ENCODE measurements around the gene ZBED1.
"Not testable (repeated sequence)": the region's sequence is repeated elsewhere in the genome, so short reads cannot be mapped to it uniquely, and the experiment has no call there.

ZBED1 gene

GRCh38 chrX:2456091-2456490 lies 44.7 kb downstream of the ZBED1 start:
- DNase-seq (ENCODE audit: low read depth in 2 of 2) = not testable (repeated sequence)

GRCh38 chrX:2454620-2455019 lies 46.2 kb downstream of the ZBED1 start:
- not testable (repeated sequence) for DNase-seq (ENCODE audit: low read depth in 2 of 2)

DNA sequence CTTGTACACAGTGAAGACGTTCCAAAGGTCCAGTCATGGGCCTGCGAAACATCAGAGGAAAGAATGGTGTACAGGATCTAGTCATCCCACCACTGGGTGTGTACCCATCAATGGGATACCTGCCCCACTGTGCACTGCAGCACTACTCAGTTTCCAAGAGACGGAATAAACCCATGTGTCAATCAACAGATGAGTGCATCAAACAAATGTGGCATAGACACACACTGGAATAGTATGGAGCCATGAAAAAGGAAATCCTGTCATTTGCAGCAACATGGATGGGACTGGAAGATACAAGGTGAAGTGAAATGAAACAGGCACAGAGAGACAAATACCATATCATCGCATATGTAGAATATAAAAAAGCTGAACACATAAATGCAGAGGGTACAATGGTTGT lies 48.0 kb downstream of the ZBED1 start:
- DNase-seq (ENCODE audit: low read depth in 2 of 2) = no peak

DNA sequence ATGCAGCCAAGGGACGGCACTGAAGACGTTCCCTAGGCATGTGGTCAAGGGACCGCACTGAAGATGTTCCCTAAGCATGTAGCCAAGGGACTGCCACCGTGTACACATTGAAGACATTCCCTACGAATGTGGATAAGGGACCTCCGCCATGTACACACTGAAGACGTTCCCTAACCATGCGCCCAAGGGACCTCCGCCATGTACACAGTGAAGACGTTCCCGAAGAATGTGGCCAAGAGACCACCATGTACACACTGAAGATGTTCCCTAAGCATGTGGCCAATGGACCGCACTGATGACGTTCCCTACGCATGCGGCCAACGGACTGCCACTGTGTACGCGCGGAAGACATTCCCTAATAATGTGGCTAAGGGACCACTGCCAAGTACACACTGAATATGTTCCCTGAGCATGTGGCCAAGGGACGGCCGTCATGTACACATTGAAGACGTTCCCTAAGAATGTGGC lies 48.4 kb downstream of the ZBED1 start:
- no peak for DNase-seq (ENCODE audit: low read depth in 2 of 2)

DNA sequence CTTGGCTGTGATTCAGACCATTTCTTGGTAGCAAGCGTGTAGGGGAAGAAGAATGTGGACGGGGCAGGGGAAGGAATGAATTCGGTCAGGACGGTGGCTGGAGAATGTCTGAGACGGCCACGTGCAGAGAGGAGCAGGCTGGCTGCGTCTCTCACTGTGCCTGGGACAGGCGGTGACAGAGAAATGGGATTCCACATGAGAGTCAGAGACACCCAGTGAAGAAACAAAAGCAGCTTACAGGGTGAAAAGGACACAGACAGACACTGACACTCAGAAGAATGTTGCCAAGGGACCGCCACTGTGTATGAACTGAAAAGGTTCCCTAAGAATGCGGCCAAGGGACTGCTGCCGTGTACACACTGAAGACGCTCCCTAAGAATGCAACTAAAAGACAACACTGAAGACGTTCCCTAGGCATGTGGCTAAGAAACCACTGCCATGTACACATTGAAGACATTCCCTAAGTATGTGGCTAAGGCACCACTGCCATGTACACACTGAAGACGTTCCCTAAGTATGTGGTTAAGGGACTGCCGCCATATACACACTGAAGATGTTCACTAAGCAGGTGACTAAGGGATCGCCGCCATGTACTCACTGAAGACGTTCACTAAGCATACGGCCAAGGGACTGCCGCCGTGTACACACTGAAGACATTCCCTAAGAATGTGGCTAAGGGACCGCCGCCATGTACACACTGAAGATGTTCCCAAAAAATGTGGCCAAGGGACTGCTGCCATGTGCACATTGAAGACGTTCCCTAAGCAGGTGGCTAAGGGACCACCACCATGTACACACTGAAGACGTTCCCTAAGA lies 49.1 kb downstream of the ZBED1 start:
- no peak for DNase-seq (ENCODE audit: low read depth in 2 of 2)

GRCh38 chrX:2450681-2451080 lies 50.1 kb downstream of the ZBED1 start:
- no peak for DNase-seq (ENCODE audit: low read depth in 2 of 2)

GRCh38 chrX:2449135-2449886 lies 51.5 kb downstream of the ZBED1 start:
- no peak for DNase-seq (ENCODE audit: low read depth in 2 of 2)

DNA sequence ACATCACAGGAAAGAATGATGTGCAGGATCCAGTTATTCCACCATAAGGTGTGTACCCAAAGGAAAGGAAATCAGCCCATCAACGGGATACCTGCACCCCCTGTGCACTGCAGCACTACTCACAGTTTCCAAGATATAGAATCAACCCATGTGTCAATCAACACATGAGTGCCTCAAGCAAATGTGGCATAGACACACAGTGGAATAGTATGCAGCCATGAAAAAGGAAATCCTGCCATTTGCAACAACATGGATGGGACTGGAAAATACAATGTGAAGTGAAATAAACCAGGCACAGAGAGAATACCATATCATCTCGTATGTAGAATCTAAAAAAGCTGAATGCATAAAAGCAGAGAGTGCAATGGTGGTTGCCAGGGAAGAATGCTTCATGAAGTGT lies 53.3 kb downstream of the ZBED1 start:
- no peak for DNase-seq (ENCODE audit: low read depth in 2 of 2)

GRCh38 chrX:2446815-2447214 lies 54.0 kb downstream of the ZBED1 start:
- DNase-seq (ENCODE audit: low read depth in 2 of 2) = no peak

- no peak for DNase-seq (ENCODE audit: low read depth in 2 of 2)
Observed at GRCh38 chrX:2445662-2446623, 54.8 kb downstream of the ZBED1 start.

DNA sequence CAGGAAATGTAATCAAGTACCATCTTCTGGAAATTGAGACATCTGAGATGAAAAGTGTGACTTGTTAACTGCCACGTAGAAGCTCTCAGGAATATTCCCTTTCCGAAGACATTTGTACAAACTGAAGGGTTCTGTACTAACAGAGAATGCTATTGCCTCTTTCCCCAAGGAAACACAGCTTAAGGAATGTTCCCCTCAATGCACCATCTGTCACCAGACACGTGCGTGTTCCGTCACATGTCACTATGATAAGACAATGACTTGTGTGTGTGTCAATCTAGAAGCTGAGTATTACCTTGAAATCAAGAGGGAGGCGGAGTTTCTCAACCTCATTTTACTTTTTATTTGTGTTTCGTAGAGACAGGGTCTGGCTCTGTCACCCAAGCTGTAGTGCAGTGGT lies 58.1 kb downstream of the ZBED1 start:
- DNase-seq (ENCODE audit: low read depth in 2 of 2) = no peak

- DNase-seq (ENCODE audit: low read depth in 2 of 2) = no peak
Observed at GRCh38 chrX:2441466-2441865, 59.3 kb downstream of the ZBED1 start.

GRCh38 chrX:2439613-2440012 lies 61.2 kb downstream of the ZBED1 start:
- DNase-seq (ENCODE audit: low read depth in 2 of 2) = no peak

All from stimulated activated CD8-positive, alpha-beta memory T cell treated with anti-CD3 and anti-CD28 coated beads, Interleukin-2, amount 100 ng/mL, for 48 hours (primary cell).